OCI-LY7 (cell line): ENCODE results near the gene PSMG3.

ENCODE experiments used
- EZH2phosphoT487 ChIP-seq: fragments of 200-600 bp; sonication (generic); IDR thresholded peaks from 2 replicates; pipeline ENCODE4 v1.6.1; 2018; ENCODE audit warnings: low read depth, borderline replicate concordance, mild to moderate bottlenecking, mixed run types, antibody characterized with exemption, low read length, moderate library complexity, mixed read lengths
- TF ChIP-seq, protein P1 (sequence below): fragments of 200-600 bp; sonication (generic); conservative IDR thresholded peaks from 2 replicates; pipeline ENCODE4 v1.5.1; 2014; ENCODE audit warnings: mild to moderate bottlenecking, antibody characterized with exemption, low read length, moderate library complexity, mixed read lengths

- TF ChIP-seq, protein P1, sequence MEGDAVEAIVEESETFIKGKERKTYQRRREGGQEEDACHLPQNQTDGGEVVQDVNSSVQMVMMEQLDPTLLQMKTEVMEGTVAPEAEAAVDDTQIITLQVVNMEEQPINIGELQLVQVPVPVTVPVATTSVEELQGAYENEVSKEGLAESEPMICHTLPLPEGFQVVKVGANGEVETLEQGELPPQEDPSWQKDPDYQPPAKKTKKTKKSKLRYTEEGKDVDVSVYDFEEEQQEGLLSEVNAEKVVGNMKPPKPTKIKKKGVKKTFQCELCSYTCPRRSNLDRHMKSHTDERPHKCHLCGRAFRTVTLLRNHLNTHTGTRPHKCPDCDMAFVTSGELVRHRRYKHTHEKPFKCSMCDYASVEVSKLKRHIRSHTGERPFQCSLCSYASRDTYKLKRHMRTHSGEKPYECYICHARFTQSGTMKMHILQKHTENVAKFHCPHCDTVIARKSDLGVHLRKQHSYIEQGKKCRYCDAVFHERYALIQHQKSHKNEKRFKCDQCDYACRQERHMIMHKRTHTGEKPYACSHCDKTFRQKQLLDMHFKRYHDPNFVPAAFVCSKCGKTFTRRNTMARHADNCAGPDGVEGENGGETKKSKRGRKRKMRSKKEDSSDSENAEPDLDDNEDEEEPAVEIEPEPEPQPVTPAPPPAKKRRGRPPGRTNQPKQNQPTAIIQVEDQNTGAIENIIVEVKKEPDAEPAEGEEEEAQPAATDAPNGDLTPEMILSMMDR, result no peak
- no peak for TF ChIP-seq EZH2phosphoT487
Observed at GRCh38 chr7:1587738-1588137, 17.9 kb upstream of the PSMG3 start.
